Measurements from ENCODE around the gene NUP35.
A peak's percentile ranks its signal among the peaks of the same experiment; 100 is the strongest.

DNA sequence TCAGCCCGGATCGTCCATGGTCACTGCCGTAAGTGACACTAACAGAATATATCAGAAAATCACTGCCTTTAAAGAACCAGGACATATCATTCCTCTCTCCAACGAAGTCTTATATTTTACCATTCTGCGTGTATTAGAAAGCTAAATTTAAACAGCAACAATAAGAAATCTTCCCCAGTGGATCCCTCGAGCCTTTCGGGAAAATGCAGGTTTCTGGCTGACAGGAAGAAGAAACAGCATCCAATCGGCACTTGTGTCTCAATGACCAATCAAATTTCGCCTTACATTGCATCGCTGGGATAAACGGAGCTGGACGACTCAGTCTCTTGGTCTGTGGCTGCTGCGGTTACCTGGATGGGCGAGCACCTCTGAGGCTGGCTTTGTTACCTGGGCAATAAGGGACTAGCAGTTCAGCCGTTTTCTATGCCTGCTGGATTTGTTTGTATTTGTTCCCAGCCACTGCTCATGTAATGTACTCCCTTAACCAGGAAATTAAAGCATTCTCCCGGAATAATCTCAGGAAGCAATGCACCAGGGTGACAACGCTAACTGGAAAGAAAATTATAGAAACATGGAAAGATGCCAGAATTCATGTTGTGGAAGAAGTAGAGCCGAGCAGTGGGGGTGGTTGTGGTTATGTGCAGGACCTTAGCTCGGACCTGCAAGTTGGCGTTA, 45.6 kb upstream of the NUP35 start, which contains the start of gene DUSP19:
- TF ChIP-seq POLR2AphosphoS5 (IDR thresholded peaks at IDR 0.05; ENCODE audit: low read depth, low read length) = peak; percentile 41; the same call in 1 of the 2 replicates
- TF ChIP-seq TAF1 (IDR thresholded peaks at IDR 0.05; ENCODE audit: low read depth, low read length) = no peak
- peak; percentile 63 for TF ChIP-seq POLR2A (IDR thresholded peaks at IDR 0.05; ENCODE audit: low read depth, low read length)
